ENCODE data around the gene BRME1. TPM values are rescaled to one million over a fixed set of nuclear protein-coding genes. Genes with fewer than 3 reads are reported as not detected.

The BRME1 gene
- total RNA-seq, 1 experiment from 2014 or later, result 6.7 TPM

DNA sequence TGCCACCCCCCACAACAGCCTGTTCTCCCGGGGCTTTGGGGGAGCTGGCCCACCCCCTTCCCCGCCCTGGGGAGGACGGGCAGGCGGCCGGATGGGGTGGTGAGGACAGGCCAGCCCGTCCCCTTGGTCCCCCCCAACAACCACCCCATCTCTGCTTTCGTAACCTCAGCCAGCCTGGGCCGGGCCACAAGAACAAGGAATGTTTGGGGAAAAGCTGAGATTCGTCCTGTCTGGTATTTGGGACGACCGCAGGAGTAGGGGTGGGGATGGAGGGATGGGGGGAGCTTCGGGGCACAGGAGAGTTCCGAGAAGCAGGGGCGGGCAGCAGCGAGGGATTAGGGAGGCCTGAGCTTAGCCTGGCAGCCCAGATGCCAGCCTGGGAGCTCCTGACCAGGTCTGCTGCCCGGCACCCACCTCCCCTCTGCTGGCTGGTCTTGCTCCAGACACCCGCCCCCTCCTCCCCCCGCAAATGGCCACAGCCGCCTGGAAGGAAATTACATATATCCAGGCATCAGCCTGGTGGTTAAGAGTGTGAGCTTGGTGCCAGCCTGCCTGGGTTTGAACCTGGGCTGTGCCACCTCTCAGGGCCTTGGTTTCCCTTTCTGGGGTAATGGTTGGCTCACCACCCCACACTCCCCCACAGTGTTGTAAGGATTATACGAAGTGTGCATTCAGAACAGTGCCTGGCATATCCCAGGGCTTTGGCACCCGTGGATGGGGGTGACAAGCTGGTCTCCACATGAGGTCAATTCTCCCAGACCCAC lies 32.6 kb upstream of the BRME1 start, which contains the start of gene PODNL1:
PODNL1 (minus strand) TSS at position 117 of the 764 bp plus-strand sequence. CDS start 236 bp downstream, outside the sequence.
- Histone ChIP-seq H3K79me1 (ENCODE audit: insufficient read depth, low read depth, low read length, poor library complexity, severe bottlenecking) (no peaks in the 10 kb centered on the region), H3K14ac (ENCODE audit: insufficient read depth, low read length) (no peak within 1 kb of the TSS), H3K9ac (ENCODE audit: extremely low read depth, insufficient read length, low read length) (no peak within 1 kb of the TSS), H4K8ac (replicated peaks; ENCODE audit: insufficient read length, low read depth, low read length) (no peak within 1 kb of the TSS), H2BK12ac (ENCODE audit: insufficient read length, low read depth, low read length) (no peak within 1 kb of the TSS), H2BK5ac (ENCODE audit: insufficient read length, low read length) (no peak within 1 kb of the TSS), H3K27ac (ENCODE audit: insufficient read length, low read depth, low read length) (no peak within 1 kb of the TSS), H2AFZ (ENCODE audit: low read length) (no peak within 1 kb of the TSS), H3K4ac (ENCODE audit: low read depth, low read length) (no peak within 1 kb of the TSS), H2BK120ac (ENCODE audit: low read depth, low read length, poor library complexity, severe bottlenecking) (no peak within 1 kb of the TSS), H2BK15ac (ENCODE audit: low read depth, low read length) (no peak within 1 kb of the TSS), H4K91ac (ENCODE audit: insufficient read length, low read depth, low read length) (no peak within 1 kb of the TSS), H3K56ac (ENCODE audit: insufficient read length, low read depth, low read length) (no peak within 1 kb of the TSS), H3K23ac (ENCODE audit: insufficient read length, low read depth, low read length) (no peak within 1 kb of the TSS), H3K23me2 (ENCODE audit: insufficient read length, low read depth, low read length, poor library complexity, severe bottlenecking) (no peaks in the 10 kb centered on the region), H3K4me2 (ENCODE audit: insufficient read depth, insufficient read length, low read length) (no peak within 1 kb of the TSS), H4K20me1 (ENCODE audit: control insufficient read depth, insufficient read depth, insufficient read length) (peaks cover 5% of the 10 kb centered on the region), H3K27me3 (ENCODE audit: insufficient read depth, low read length) (no peaks in the 10 kb centered on the region), H3K79me2 (ENCODE audit: insufficient read depth, low read length) (no peaks in the 10 kb centered on the region), H2BK20ac (ENCODE audit: low read depth, low read length, poor library complexity, severe bottlenecking) (no peak within 1 kb of the TSS), H3K18ac (ENCODE audit: insufficient read length, low read depth, low read length) (no peak within 1 kb of the TSS), H2AK5ac (ENCODE audit: insufficient read length, low read length) (no peak within 1 kb of the TSS), H4K5ac (ENCODE audit: insufficient read length, low read depth, low read length) (no peak within 1 kb of the TSS), H3T11ph (ENCODE audit: low read length) (no peak within 1 kb of the TSS), H3K9me3 (ENCODE audit: control insufficient read depth, low read depth, low read length) (no peaks in the 10 kb centered on the region), H3K4me1 (ENCODE audit: insufficient read depth, low read length) (peaks cover 3% of the 10 kb centered on the region; the same call in 1 of the 2 replicates)
- Mint-ChIP-seq H3K36me3 (ENCODE audit: insufficient read depth in 1 of 3, low read depth in 3 of 3) (no peaks in the 10 kb centered on the region), H3K9me3 (peaks cover 0 to 3% of the 10 kb centered on the region in 2 experiments; a peak in 1 of 5 replicates), H3K27me3 (ENCODE audit: low read depth) (peaks cover 10% of the 10 kb centered on the region), H3K27ac (peak within 1 kb of the TSS in 1 of 3 experiments; percentile 56; a peak in 1 of 7 replicates), H3K4me1 (peaks cover 14 to 29% of the 10 kb centered on the region in 2 experiments), H3K4me3 (peak within 1 kb of the TSS in 1 of 2 experiments; percentile 67; a peak in 3 of 5 replicates)
- DNase-seq, result no peak
- TF ChIP-seq, protein P1, sequence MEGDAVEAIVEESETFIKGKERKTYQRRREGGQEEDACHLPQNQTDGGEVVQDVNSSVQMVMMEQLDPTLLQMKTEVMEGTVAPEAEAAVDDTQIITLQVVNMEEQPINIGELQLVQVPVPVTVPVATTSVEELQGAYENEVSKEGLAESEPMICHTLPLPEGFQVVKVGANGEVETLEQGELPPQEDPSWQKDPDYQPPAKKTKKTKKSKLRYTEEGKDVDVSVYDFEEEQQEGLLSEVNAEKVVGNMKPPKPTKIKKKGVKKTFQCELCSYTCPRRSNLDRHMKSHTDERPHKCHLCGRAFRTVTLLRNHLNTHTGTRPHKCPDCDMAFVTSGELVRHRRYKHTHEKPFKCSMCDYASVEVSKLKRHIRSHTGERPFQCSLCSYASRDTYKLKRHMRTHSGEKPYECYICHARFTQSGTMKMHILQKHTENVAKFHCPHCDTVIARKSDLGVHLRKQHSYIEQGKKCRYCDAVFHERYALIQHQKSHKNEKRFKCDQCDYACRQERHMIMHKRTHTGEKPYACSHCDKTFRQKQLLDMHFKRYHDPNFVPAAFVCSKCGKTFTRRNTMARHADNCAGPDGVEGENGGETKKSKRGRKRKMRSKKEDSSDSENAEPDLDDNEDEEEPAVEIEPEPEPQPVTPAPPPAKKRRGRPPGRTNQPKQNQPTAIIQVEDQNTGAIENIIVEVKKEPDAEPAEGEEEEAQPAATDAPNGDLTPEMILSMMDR (conservative IDR thresholded peaks at IDR 0.05), result no peak
- WGBS (ENCODE audit: extremely low coverage, insufficient read length, low lambda C conversion rate), result no CpG with 5 or more reads among the region's 21 CpGs
